GM18505 (cell line): Measurements from ENCODE around the gene COL11A1.
"Not testable (repeated sequence)": the region's sequence is repeated elsewhere in the genome, so short reads cannot be mapped to it uniquely, and the experiment has no call there.

Experiments
- ATAC-seq: cut with Tn5 transposase; IDR thresholded peaks from one replicate; pipeline ENCODE4 v1.9.1; 2021; ENCODE audit not compliant: unreplicated experiment
- POLR2A ChIP-seq: IDR thresholded peaks from 4 replicates; pipeline ENCODE4 v1.6.1; 2011; ENCODE audit warnings: borderline replicate concordance; ENCODE audit not compliant: insufficient read depth, insufficient read length; ENCODE audit errors: extremely low read depth

Gene COL11A1

DNA sequence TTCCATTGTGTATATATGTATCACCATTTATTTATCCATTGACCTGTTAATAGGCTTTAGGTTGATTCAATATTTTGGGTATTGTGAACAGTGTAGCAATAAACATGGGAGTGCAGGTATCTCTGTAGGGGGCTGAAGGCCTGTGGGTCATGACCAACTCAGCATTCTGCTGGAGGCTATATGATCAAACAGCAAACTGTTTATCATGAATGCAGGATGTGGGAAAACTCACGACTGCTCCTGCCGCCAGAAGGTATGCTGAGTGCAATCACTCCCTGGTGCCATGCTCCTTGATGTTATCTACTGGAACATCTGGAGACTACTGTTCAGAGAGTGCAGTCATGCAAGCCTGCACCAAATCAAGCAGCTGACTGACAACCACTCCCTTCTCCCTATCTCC is 275.2 kb downstream of the COL11A1 start:
- no peak for ATAC-seq
- no peak for TF ChIP-seq POLR2A

DNA sequence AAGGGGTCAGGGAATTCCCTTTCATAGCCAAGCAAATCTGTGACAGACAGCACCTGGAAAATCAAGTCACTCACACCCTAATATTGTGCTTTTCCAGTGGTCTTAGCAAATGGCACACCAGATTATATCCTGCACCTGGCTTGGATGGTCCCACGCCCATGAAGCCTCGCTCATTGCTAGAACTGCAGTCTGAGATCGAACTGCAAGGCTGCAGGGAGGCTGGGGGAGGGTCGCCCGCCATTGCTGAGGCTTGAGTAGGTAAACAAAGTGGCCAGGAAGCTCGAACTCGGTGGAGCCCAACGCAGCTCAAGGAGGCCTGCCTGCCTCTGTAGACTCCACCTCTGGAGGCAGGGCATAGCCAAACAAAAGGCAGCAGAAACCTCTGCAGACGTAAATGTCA is 281.6 kb downstream of the COL11A1 start:
- ATAC-seq, result not testable (repeated sequence)
